ENCODE data around the gene PRCC. TPM values are rescaled to one million over a fixed set of nuclear protein-coding genes. Genes with fewer than 3 reads are reported as not detected.

The PRCC gene
- total RNA-seq, 1 donor from 2014 or later = 60.9 TPM

- Mint-ChIP-seq H3K4me1 (ENCODE audit: low read depth) (peaks cover 7% of the 10 kb centered on the region), H3K4me3 (ENCODE audit: unreplicated experiment) (no peak overlapping the region), H3K27me3 (ENCODE audit: low read depth) (peaks cover 21% of the 10 kb centered on the region), H3K9me3 (ENCODE audit: low read depth) (peaks cover 5% of the 10 kb centered on the region), H3K27ac (ENCODE audit: unreplicated experiment) (no peak overlapping the region), H3K36me3 (ENCODE audit: low read depth) (no peaks in the 10 kb centered on the region)
- TF ChIP-seq CTCF (IDR thresholded peaks at IDR 0.05) = no peak
- no peak for DNase-seq (ENCODE audit: low spot score)
Observed at GRCh38 chr1:156823210-156823790, 56.0 kb downstream of the PRCC start.

GRCh38 chr1:156826630-156827029 is 59.3 kb downstream of the PRCC start:
- TF ChIP-seq CTCF (IDR thresholded peaks at IDR 0.05) = no peak
- Mint-ChIP-seq H3K36me3 (ENCODE audit: low read depth) (no peaks in the 10 kb centered on the region), H3K4me1 (ENCODE audit: low read depth) (peaks cover 7% of the 10 kb centered on the region), H3K27ac (ENCODE audit: unreplicated experiment) (no peak overlapping the region), H3K9me3 (ENCODE audit: low read depth) (no peaks in the 10 kb centered on the region), H3K27me3 (ENCODE audit: low read depth) (peaks cover 20% of the 10 kb centered on the region), H3K4me3 (ENCODE audit: unreplicated experiment) (no peak overlapping the region)
- no peak for DNase-seq (ENCODE audit: low spot score)

GRCh38 chr1:156828400-156829124 is 61.2 kb downstream of the PRCC start:
- Mint-ChIP-seq H3K36me3 (ENCODE audit: low read depth) (no peaks in the 10 kb centered on the region), H3K4me1 (ENCODE audit: low read depth) (peaks cover 7% of the 10 kb centered on the region), H3K27ac (ENCODE audit: unreplicated experiment) (no peak overlapping the region), H3K27me3 (ENCODE audit: low read depth) (peaks cover 24% of the 10 kb centered on the region), H3K4me3 (ENCODE audit: unreplicated experiment) (no peak overlapping the region), H3K9me3 (ENCODE audit: low read depth) (no peaks in the 10 kb centered on the region)
- TF ChIP-seq CTCF (IDR thresholded peaks at IDR 0.05) = no peak
- DNase-seq (ENCODE audit: low spot score) = peak; percentile 87

GRCh38 chr1:156832434-156832833 is 65.1 kb downstream of the PRCC start:
- H3K4me1 Mint-ChIP-seq (ENCODE audit: low read depth) = no peaks in the 10 kb centered on the region
- no peak overlapping the region for H3K4me3 Mint-ChIP-seq (ENCODE audit: unreplicated experiment)
- DNase-seq (ENCODE audit: low spot score) = no peak
- peaks cover 61% of the 10 kb centered on the region for H3K27me3 Mint-ChIP-seq (ENCODE audit: low read depth)
- no peak for TF ChIP-seq CTCF (IDR thresholded peaks at IDR 0.05)
- no peaks in the 10 kb centered on the region for H3K36me3 Mint-ChIP-seq (ENCODE audit: low read depth)
- H3K9me3 Mint-ChIP-seq (ENCODE audit: low read depth) = no peaks in the 10 kb centered on the region
- H3K27ac Mint-ChIP-seq (ENCODE audit: unreplicated experiment) = no peak overlapping the region

- Mint-ChIP-seq H3K27me3 (ENCODE audit: low read depth) (peaks cover 66% of the 10 kb centered on the region), H3K27ac (ENCODE audit: unreplicated experiment) (no peak overlapping the region), H3K4me3 (ENCODE audit: unreplicated experiment) (no peak overlapping the region), H3K9me3 (ENCODE audit: low read depth) (no peaks in the 10 kb centered on the region), H3K36me3 (ENCODE audit: low read depth) (no peaks in the 10 kb centered on the region), H3K4me1 (ENCODE audit: low read depth) (no peaks in the 10 kb centered on the region)
- TF ChIP-seq CTCF (IDR thresholded peaks at IDR 0.05) = no peak
- DNase-seq (ENCODE audit: low spot score) = no peak
Observed at GRCh38 chr1:156833603-156834002, 66.3 kb downstream of the PRCC start.
